Nephron (organoid): Measurements from ENCODE around the gene LMX1A.

Experiments
- H3K27ac Mint-ChIP-seq, 3 experiments: 2 replicates each; pipeline ENCODE4 v1.8.0; 2020; ENCODE audit warnings: mixed read lengths in 3 of 3, mild to moderate bottlenecking in 2 of 3, moderate library complexity in 1 of 3
- H3K27me3 Mint-ChIP-seq: 2 replicates; pipeline ENCODE4 v1.8.0; 2021; ENCODE audit warnings: low read depth, mild to moderate bottlenecking, moderate library complexity, mixed read lengths
- H3K36me3 Mint-ChIP-seq: 2 replicates; pipeline ENCODE4 v1.8.0; 2020; ENCODE audit warnings: low read depth, mixed read lengths
- H3K4me1 Mint-ChIP-seq: 2 replicates; pipeline ENCODE4 v1.8.0; 2020; ENCODE audit warnings: mixed read lengths
- H3K4me3 Mint-ChIP-seq, 3 experiments: 2 replicates each; pipeline ENCODE4 v1.8.0; 2020; ENCODE audit warnings: mild to moderate bottlenecking in 3 of 3, mixed read lengths in 3 of 3, moderate library complexity in 2 of 3
- H3K9me3 Mint-ChIP-seq: 2 replicates; pipeline ENCODE4 v1.8.0; 2020; ENCODE audit warnings: mixed read lengths
- TF ChIP-seq, protein P1 (sequence below), 3 experiments: fragments of 200-600 bp; sonication (generic); IDR thresholded peaks; one replicate each; pipeline ENCODE4 v1.5.0; 2021; ENCODE audit warnings: antibody characterized with exemption in 3 of 3; ENCODE audit not compliant: unreplicated experiment in 3 of 3

Gene LMX1A

DNA sequence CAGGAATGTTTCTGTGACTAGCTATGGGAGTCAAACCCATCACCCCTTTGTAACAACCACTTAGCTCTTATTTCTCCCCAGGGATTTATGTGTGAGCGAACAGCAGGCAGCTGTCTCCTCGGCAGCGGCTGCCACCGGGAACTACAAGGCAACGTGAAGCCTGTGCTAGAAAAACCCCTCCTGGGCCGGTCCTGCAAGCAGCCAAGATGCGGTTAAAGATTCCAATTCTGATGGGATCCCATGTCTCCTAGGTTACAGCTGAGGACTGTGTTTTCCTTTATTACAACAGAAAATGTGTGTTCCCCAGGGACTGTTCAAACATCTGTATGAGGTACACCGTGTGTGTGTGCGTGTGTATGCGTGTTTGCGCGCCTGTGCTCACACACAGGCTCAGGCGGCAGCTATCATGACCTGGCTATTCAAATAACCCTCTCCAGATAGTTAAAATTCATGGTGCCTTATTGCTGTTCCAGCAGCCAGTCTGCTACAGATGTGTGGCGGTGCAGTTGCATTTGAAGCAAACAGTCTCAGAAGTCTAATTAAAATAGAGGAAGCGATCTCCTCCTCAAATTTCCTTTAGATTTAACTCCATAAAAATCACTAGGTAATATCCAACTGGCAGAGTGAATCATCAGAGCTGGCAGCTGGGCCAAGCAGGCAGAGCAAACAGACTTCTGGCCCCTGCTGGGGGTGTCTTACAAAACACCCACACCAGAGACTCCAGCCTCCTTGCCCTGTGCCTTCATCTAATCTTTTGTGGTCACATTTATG lies 68.0 kb downstream of the LMX1A start:
- H3K4me1 Mint-ChIP-seq: peaks cover 38% of the 10 kb centered on the region
- H3K36me3 Mint-ChIP-seq: no peaks in the 10 kb centered on the region
- H3K4me3 Mint-ChIP-seq: no peak overlapping the region
- H3K27ac Mint-ChIP-seq: peak overlapping the region; percentile 28 to 84 (median 41)
- peaks cover 30% of the 10 kb centered on the region for H3K27me3 Mint-ChIP-seq
- H3K9me3 Mint-ChIP-seq: no peaks in the 10 kb centered on the region
- TF ChIP-seq, protein P1, sequence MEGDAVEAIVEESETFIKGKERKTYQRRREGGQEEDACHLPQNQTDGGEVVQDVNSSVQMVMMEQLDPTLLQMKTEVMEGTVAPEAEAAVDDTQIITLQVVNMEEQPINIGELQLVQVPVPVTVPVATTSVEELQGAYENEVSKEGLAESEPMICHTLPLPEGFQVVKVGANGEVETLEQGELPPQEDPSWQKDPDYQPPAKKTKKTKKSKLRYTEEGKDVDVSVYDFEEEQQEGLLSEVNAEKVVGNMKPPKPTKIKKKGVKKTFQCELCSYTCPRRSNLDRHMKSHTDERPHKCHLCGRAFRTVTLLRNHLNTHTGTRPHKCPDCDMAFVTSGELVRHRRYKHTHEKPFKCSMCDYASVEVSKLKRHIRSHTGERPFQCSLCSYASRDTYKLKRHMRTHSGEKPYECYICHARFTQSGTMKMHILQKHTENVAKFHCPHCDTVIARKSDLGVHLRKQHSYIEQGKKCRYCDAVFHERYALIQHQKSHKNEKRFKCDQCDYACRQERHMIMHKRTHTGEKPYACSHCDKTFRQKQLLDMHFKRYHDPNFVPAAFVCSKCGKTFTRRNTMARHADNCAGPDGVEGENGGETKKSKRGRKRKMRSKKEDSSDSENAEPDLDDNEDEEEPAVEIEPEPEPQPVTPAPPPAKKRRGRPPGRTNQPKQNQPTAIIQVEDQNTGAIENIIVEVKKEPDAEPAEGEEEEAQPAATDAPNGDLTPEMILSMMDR (IDR thresholded peaks at IDR 0.05; ENCODE audit: unreplicated experiment in 3 of 3): no peak

DNA sequence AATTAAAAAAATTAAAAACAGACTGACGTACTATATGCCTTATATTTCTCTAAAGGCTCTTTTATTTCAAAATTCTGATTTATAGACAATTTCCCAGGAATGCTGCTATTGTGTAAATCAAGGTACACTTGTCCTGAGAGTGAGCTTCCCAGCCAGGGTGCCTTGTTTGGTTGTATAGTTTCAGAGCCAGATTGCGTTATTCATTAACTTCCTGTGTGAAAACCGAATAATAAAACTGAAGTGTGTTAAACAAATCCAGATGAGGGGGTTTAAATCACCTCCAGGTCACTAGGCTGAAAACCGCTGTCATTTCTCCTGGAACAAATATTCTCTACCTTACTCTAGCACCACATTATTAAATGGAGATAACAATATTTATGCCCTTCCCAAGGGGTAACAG lies 68.7 kb downstream of the LMX1A start:
- peaks cover 38% of the 10 kb centered on the region for H3K4me1 Mint-ChIP-seq
- TF ChIP-seq, protein P1 (IDR thresholded peaks at IDR 0.05; ENCODE audit: unreplicated experiment in 3 of 3): no peak
- peak overlapping the region; percentile 28 to 84 (median 41) for H3K27ac Mint-ChIP-seq
- H3K36me3 Mint-ChIP-seq: no peaks in the 10 kb centered on the region
- no peaks in the 10 kb centered on the region for H3K9me3 Mint-ChIP-seq
- peaks cover 35% of the 10 kb centered on the region for H3K27me3 Mint-ChIP-seq
- H3K4me3 Mint-ChIP-seq: no peak overlapping the region

DNA sequence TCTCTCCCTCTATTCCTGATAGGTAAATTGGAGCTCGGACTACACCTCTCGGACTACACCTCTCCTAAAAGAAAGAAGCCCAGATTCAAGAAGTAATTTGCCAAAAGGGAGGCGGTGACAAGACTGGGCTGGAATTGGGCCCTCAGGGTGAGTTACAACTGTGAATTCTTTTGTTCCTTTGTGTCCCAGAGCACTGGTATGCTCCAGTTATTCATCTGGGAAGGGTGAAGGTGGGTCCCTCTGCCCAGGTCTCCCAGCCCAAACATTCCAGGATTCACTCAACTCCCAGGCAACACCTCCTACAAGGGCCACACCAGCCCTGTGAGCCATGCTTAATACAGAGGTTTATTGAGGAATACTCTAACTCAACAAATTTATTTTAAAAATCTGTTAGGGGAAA lies 69.2 kb downstream of the LMX1A start:
- Mint-ChIP-seq H3K36me3 (no peaks in the 10 kb centered on the region), H3K9me3 (no peaks in the 10 kb centered on the region), H3K27ac (peak overlapping the region in 2 of 3 experiments; percentile 11 to 19), H3K4me3 (no peak overlapping the region), H3K27me3 (peaks cover 38% of the 10 kb centered on the region), H3K4me1 (peaks cover 38% of the 10 kb centered on the region)
- TF ChIP-seq, protein P1 (IDR thresholded peaks at IDR 0.05; ENCODE audit: unreplicated experiment in 3 of 3): no peak

DNA sequence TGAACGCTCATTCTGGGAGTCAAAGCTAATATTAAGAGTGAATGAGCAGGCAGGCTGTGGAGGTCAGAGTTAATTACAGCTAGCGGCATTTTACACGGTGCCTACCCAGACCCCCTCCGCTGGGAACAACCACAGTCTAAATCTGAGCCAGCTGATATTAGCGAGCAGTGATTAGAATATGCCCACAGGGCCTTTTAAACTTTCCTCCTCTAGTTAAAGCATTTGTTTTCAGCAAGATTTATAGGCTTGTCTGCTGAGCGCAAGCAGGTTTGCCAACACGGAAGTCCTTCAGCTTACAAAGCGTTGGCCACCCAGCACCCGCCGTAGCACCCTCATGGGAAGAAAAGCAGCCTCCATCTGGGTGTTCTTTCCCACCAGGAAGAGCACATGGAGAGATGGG lies 72.1 kb downstream of the LMX1A start:
- H3K4me3 Mint-ChIP-seq: no peak overlapping the region
- peak overlapping the region; percentile 9 to 64 (median 56) for H3K27ac Mint-ChIP-seq
- H3K27me3 Mint-ChIP-seq: peaks cover 45% of the 10 kb centered on the region
- peaks cover 43% of the 10 kb centered on the region for H3K4me1 Mint-ChIP-seq
- H3K36me3 Mint-ChIP-seq: no peaks in the 10 kb centered on the region
- no peaks in the 10 kb centered on the region for H3K9me3 Mint-ChIP-seq
- TF ChIP-seq, protein P1 (IDR thresholded peaks at IDR 0.05; ENCODE audit: unreplicated experiment in 3 of 3): no peak

DNA sequence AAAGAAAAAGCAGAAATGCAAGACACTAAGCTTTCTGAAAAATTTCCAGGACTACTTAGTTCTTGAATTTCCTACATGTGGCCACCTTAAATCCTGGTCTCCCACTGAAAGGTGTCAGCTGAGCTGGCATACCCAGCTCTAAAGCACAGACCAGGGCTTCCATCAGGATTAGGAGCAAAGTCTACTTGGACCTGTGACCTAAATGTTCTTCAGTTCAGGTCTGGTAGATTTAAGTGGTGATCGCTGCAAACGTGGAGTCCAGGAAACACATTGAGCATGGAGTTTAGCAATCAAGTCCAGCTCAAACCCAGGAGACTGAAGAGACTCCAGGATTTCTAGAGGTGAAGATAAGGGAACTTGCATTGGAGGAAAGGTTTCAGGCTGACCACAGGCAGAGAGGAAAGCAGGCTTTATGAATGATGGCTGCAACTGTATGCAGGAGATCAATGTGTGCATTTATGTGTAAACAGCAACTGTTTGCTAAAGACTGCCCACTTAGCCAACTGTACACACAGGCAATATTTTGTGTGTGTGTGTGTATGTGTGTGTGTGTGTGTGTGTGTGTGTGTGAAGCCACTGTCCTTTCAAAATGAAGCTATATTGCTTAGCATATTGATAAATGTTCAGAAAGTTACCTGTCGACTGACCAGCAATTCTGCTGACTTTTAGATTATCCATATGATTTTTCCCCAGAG lies 75.2 kb downstream of the LMX1A start:
- Mint-ChIP-seq H3K9me3 (no peaks in the 10 kb centered on the region), H3K27me3 (peaks cover 48% of the 10 kb centered on the region), H3K36me3 (no peaks in the 10 kb centered on the region)

More for the DNA sequence above, 75.2 kb downstream of the LMX1A start:
- no peak overlapping the region for H3K4me3 Mint-ChIP-seq
- H3K27ac Mint-ChIP-seq: no peak overlapping the region
- TF ChIP-seq, protein P1 (IDR thresholded peaks at IDR 0.05; ENCODE audit: unreplicated experiment in 3 of 3): no peak
- peaks cover 25% of the 10 kb centered on the region for H3K4me1 Mint-ChIP-seq
